ENCODE data around the gene ACACA.

ACACA gene

GRCh38 chr17:37278247-37278894, 128.3 kb downstream of the ACACA start:
- Histone ChIP-seq H3K4me1 (ENCODE audit: insufficient read depth, low read length) (no peaks in the 10 kb centered on the region), H3K36me3 (ENCODE audit: insufficient read depth, low read length) (peaks cover 13% of the 10 kb centered on the region; the same call in 1 of the 2 replicates), H3K9me3 (ENCODE audit: control insufficient read depth, insufficient read depth, low read length) (no peaks in the 10 kb centered on the region)

GRCh38 chr17:37276475-37276874, 130.2 kb downstream of the ACACA start:
- Histone ChIP-seq H3K36me3 (ENCODE audit: insufficient read depth, low read length) (peaks cover 13% of the 10 kb centered on the region; the same call in 1 of the 2 replicates), H3K4me1 (ENCODE audit: insufficient read depth, low read length) (no peaks in the 10 kb centered on the region), H3K9me3 (ENCODE audit: control insufficient read depth, insufficient read depth, low read length) (no peaks in the 10 kb centered on the region), H3K9ac (ENCODE audit: low read depth, low read length) (no peak overlapping the region)

More at GRCh38 chr17:37278247-37278894, 128.3 kb downstream of the ACACA start:
- no peak overlapping the region for H3K9ac ChIP-seq (ENCODE audit: low read depth, low read length)

DNA sequence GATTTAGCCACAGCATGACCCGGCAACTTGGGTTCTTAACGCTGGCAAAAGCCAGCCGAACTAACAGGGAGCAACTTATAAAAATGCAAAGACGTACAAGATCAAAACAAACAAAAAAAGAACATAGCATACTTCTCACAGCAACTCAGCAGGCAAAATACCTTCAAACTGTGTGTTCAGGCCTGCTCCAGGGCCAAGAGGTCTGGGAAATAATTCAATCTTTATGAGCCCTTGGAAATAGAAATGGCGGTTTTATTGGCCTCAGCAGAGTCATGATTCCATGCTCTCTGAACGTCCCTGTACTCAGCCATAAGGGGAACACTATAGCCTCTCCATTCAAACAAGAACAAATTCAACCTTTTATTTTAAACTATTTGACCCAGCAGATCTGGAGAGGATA, 132.2 kb downstream of the ACACA start:
- Histone ChIP-seq H3K4me1 (ENCODE audit: insufficient read depth, low read length) (no peaks in the 10 kb centered on the region), H3K36me3 (ENCODE audit: insufficient read depth, low read length) (peaks cover 14% of the 10 kb centered on the region), H3K9me3 (ENCODE audit: control insufficient read depth, insufficient read depth, low read length) (no peaks in the 10 kb centered on the region), H3K9ac (ENCODE audit: low read depth, low read length) (no peak overlapping the region)

- H3K36me3 ChIP-seq (ENCODE audit: insufficient read depth, low read length) = peaks cover 14% of the 10 kb centered on the region
Observed at GRCh38 chr17:37273409-37274051, 133.1 kb downstream of the ACACA start.

DNA sequence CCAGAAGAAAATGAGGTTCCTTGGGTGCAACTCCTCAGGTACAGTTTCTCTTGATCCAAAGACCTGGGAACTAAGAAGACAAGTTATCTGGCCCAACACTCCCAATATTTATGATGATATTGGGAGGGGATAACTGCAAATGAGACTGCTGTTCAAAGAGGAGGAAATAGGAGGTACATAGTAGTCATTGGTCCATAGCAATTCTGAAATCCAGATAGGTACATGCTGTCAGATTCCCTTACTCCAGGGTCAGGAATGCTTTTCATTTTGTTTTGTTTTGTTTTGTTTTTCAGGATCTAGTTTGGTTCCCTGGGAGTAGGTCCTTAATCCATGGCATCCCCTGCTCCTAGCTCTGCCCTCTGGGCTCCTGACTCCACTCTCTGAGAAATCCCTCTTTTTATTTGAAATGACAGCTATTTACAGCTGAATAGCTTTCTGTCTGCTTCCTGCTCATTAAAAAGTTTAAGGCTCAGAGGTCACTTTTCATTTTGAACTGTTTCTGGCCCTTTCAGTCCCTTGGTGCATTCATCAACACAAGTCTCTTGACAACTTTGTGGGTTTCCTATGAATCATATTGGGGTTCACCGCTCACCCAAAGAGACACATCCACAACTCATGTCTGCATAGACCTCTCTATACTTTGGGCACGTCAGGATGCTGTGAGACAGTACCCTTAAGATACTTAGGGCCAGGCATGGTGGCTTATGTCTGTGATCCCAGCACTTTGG, 141.0 kb downstream of the ACACA start:
- Histone ChIP-seq H3K9ac (ENCODE audit: low read depth, low read length) (no peak overlapping the region), H3K36me3 (ENCODE audit: insufficient read depth, low read length) (peaks cover 24% of the 10 kb centered on the region), H3K9me3 (ENCODE audit: control insufficient read depth, insufficient read depth, low read length) (no peaks in the 10 kb centered on the region)

More at GRCh38 chr17:37273409-37274051, 133.1 kb downstream of the ACACA start:
- no peak overlapping the region for H3K9ac ChIP-seq (ENCODE audit: low read depth, low read length)
- H3K9me3 ChIP-seq (ENCODE audit: control insufficient read depth, insufficient read depth, low read length) = no peaks in the 10 kb centered on the region
- no peaks in the 10 kb centered on the region for H3K4me1 ChIP-seq (ENCODE audit: insufficient read depth, low read length)

DNA sequence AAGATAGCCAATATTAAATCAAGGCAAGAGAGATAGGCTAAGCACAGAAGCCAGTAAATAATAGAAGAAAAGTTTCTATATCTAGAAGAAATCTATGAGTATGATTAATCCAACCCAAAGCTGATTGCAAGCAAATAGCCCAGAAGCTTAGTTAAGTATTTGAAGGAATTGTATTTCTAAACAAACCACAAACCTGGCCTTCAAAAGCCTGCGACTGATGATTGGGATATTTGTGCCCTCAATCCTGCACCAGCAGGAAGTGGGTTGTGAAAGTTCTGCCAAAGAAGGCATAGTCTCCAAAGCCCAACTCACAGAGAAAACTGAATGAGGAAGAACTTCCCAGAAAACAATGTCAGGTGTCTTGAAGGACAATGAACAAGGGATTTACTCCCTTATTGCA, 145.3 kb downstream of the ACACA start:
- Histone ChIP-seq H3K4me1 (ENCODE audit: insufficient read depth, low read length) (no peaks in the 10 kb centered on the region), H3K9ac (ENCODE audit: low read depth, low read length) (no peak overlapping the region), H3K9me3 (ENCODE audit: control insufficient read depth, insufficient read depth, low read length) (no peaks in the 10 kb centered on the region), H3K36me3 (ENCODE audit: insufficient read depth, low read length) (peaks cover 20% of the 10 kb centered on the region)

More for the DNA sequence above, 141.0 kb downstream of the ACACA start:
- H3K4me1 ChIP-seq (ENCODE audit: insufficient read depth, low read length) = no peaks in the 10 kb centered on the region

DNA sequence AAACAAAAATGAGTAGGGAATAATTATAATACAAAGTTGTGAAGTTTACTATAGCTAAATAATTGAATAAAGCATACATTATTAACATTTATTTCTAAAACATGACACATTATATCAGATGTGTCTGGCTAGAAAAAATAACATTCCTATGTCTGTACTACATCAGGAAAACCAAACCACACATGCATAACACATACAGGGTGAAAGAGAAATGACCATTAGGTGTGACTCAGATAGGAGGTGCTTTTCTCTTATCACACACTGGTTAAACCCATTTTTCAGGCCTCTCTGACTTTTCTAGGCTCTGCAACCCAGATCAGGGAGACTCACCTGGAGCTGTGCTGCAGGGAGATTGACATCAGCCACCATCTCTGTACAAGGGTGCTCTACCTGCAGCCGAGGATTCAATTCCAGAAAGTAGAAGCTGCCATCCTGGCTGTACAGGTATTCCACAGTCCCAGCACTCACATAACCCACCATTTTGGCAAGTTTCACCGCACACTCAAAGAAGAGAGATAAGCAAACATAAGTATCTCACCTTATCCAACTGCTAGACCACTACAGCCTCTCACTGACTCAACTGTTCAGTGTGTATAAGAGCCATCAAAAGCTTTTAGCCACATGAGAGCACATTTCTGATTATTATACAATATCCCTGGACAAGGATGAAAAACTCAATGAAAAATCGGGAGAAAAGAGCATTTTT, 147.5 kb downstream of the ACACA start:
- peaks cover 5% of the 10 kb centered on the region; the same call in 1 of the 2 replicates for H3K36me3 ChIP-seq (ENCODE audit: insufficient read depth, low read length)

GRCh38 chr17:37256627-37257026, 150.0 kb downstream of the ACACA start:
- Histone ChIP-seq H3K9ac (ENCODE audit: low read depth, low read length) (no peak overlapping the region), H3K36me3 (ENCODE audit: insufficient read depth, low read length) (0 out of 2 replicates have a peak, but pooled peaks cover 4% of the 10 kb centered on the region), H3K4me1 (ENCODE audit: insufficient read depth, low read length) (no peaks in the 10 kb centered on the region), H3K9me3 (ENCODE audit: control insufficient read depth, insufficient read depth, low read length) (no peaks in the 10 kb centered on the region)

More for the DNA sequence above, 147.5 kb downstream of the ACACA start:
- H3K9ac ChIP-seq (ENCODE audit: low read depth, low read length) = no peak overlapping the region
- H3K9me3 ChIP-seq (ENCODE audit: control insufficient read depth, insufficient read depth, low read length) = no peaks in the 10 kb centered on the region
- no peaks in the 10 kb centered on the region for H3K4me1 ChIP-seq (ENCODE audit: insufficient read depth, low read length)

- no peaks in the 10 kb centered on the region for H3K4me1 ChIP-seq (ENCODE audit: insufficient read depth, low read length)
- H3K36me3 ChIP-seq (ENCODE audit: insufficient read depth, low read length) = 0 out of 2 replicates have a peak, but pooled peaks cover 4% of the 10 kb centered on the region
- H3K9me3 ChIP-seq (ENCODE audit: control insufficient read depth, insufficient read depth, low read length) = no peaks in the 10 kb centered on the region
- H3K9ac ChIP-seq (ENCODE audit: low read depth, low read length) = no peak overlapping the region
Observed at GRCh38 chr17:37255432-37255831, 151.2 kb downstream of the ACACA start.

DNA sequence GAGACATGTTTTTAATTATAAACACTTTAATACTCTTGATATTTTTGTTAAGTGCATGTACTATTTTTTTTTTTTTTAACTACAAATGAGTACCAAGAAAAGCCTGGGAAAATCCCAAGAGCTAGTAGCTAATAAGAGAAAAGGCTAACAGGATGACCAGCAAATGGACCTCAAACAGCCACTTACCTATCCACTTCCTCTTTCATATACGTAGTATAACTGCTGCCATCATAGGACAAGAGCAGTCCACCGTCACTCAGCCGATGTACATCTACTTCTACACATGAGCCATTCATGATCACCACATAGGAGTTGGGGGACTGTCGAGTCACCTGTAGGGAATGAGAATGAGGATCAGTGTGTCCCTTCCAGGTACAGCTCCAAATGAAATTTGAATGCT, 158.8 kb downstream of the ACACA start:
- H3K9ac ChIP-seq (ENCODE audit: low read depth, low read length) = no peak overlapping the region
- H3K9me3 ChIP-seq (ENCODE audit: control insufficient read depth, insufficient read depth, low read length) = no peaks in the 10 kb centered on the region
- H3K4me1 ChIP-seq (ENCODE audit: insufficient read depth, low read length) = no peaks in the 10 kb centered on the region
- peaks cover 59% of the 10 kb centered on the region for H3K36me3 ChIP-seq (ENCODE audit: insufficient read depth, low read length)

DNA sequence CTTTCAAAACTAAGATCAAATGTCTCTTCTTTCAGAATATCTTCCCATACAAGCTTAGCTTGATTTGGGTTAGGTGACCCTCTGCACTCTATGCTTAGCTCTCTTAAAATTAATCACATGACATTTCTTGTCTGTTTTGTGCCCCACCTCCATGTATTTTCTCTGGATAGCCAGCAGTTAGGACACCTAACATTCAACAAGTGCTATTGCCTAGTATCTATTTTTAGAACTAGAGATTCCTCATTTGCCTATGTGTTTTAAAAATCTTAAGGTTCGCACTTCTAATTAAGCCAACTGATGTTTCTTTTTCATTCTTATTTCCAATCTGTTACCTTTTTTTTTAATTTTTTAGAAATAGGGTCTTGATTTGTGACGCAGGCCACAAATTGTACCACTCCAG, 160.6 kb downstream of the ACACA start:
- Histone ChIP-seq H3K9ac (ENCODE audit: low read depth, low read length) (no peak overlapping the region), H3K4me1 (ENCODE audit: insufficient read depth, low read length) (no peaks in the 10 kb centered on the region), H3K36me3 (ENCODE audit: insufficient read depth, low read length) (peaks cover 57% of the 10 kb centered on the region), H3K9me3 (ENCODE audit: control insufficient read depth, insufficient read depth, low read length) (no peaks in the 10 kb centered on the region)

GRCh38 chr17:37240381-37240780, 166.3 kb downstream of the ACACA start:
- Histone ChIP-seq H3K36me3 (ENCODE audit: insufficient read depth, low read length) (peaks cover 36% of the 10 kb centered on the region), H3K9ac (ENCODE audit: low read depth, low read length) (no peak overlapping the region), H3K4me1 (ENCODE audit: insufficient read depth, low read length) (no peaks in the 10 kb centered on the region), H3K9me3 (ENCODE audit: control insufficient read depth, insufficient read depth, low read length) (no peaks in the 10 kb centered on the region)

GRCh38 chr17:37239690-37240334, 166.8 kb downstream of the ACACA start:
- H3K36me3 ChIP-seq (ENCODE audit: insufficient read depth, low read length) = peaks cover 32% of the 10 kb centered on the region
- H3K4me1 ChIP-seq (ENCODE audit: insufficient read depth, low read length) = no peaks in the 10 kb centered on the region
- no peaks in the 10 kb centered on the region for H3K9me3 ChIP-seq (ENCODE audit: control insufficient read depth, insufficient read depth, low read length)
- no peak overlapping the region for H3K9ac ChIP-seq (ENCODE audit: low read depth, low read length)

- Histone ChIP-seq H3K9me3 (ENCODE audit: control insufficient read depth, insufficient read depth, low read length) (no peaks in the 10 kb centered on the region), H3K9ac (ENCODE audit: low read depth, low read length) (no peak overlapping the region), H3K36me3 (ENCODE audit: insufficient read depth, low read length) (peaks cover 18% of the 10 kb centered on the region), H3K4me1 (ENCODE audit: insufficient read depth, low read length) (no peaks in the 10 kb centered on the region)
Observed at GRCh38 chr17:37234106-37234505, 172.5 kb downstream of the ACACA start.

Data from ES-I3 (cell line).